Activated T-cell treated with anti-CD3 and anti-CD28 coated beads for 24 hours (primary cell): ENCODE results near the gene MVB12B.
"Not testable (repeated sequence)": the region's sequence is repeated elsewhere in the genome, so short reads cannot be mapped to it uniquely, and the experiment has no call there.

Experiments used
- DNase-seq: peaks from one replicate; pipeline ENCODE4 v3.0.0-alpha.2; 2020; ENCODE audit warnings: low read depth

Gene MVB12B

DNA sequence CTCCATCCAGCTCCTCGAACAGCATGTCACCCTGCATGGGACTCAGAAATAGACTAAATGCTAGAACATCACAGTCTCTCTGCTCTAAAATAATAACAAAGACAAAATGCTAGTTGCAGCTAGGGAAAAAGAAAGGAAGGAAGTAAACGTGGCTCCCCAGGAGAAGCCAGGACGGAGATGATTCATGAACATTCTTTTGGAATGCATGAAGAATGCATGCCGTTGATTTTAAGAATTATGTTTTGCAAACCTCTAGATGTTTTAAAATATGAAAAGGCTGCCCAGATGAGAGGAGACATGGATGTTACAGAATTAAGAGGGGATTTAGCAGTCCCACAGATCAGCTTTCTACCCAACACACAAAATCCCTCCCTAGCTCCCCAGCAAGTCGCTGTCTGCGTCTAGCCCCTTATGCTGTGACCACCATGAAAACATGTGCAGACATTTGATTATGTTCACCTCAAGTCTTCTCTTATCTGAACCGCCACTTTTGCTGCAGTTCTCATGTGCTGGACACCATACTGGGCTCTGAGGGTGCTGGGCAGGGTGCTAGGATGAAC, 147.7 kb downstream of the MVB12B start:
- no peak for DNase-seq

GRCh38 chr9:126474786-126475485, 148.3 kb downstream of the MVB12B start:
- DNase-seq, result no peak

DNA sequence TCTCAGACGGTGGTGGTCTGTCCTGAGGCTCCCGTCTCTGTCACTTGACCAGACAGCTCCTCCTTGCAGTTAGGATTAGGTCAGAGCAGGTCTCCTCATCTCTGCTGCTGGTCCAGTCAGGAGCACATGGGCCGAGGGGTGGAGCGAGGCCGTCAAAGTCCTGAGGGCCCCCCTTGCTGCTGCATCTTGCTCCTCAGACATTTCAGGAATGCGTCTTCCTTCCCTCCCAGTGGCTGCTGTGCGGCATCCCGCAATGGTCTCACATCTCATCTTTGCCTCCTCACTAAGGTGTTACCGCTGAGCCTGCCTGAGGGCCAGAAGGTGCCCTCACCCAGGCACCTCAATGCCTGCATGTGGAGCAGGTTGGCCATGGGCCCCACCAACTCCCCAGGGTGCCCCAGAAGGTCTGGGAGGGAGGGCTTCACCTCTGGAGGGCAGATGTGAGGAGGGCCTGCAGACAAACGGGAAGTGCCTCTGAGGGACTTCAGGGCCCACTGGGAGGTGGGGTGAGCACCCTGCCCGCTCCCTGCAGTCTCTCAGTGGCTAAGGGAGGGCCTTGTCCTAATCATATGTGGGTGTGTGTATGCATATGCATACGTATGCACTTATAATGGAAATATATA, 149.4 kb downstream of the MVB12B start:
- DNase-seq, result no peak

DNA sequence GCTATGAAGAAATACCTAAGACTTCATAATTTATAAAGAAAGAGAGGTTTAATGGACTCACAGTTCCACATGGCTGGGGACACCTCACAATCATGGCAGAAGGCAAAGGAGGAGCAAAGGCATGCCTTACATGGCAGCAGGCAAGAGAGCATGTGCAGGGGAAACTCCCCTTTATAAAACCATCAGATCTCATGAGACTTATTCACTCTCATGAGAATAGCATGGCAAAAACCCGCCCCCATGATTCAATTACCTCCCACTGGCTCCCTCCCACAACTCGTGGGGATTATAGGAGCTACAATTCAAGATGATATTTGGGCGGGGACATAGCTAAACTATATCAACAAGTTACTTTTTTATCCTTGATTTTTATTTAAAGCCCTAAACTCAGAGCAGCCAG, 150.8 kb downstream of the MVB12B start:
- DNase-seq, result not testable (repeated sequence)

DNA sequence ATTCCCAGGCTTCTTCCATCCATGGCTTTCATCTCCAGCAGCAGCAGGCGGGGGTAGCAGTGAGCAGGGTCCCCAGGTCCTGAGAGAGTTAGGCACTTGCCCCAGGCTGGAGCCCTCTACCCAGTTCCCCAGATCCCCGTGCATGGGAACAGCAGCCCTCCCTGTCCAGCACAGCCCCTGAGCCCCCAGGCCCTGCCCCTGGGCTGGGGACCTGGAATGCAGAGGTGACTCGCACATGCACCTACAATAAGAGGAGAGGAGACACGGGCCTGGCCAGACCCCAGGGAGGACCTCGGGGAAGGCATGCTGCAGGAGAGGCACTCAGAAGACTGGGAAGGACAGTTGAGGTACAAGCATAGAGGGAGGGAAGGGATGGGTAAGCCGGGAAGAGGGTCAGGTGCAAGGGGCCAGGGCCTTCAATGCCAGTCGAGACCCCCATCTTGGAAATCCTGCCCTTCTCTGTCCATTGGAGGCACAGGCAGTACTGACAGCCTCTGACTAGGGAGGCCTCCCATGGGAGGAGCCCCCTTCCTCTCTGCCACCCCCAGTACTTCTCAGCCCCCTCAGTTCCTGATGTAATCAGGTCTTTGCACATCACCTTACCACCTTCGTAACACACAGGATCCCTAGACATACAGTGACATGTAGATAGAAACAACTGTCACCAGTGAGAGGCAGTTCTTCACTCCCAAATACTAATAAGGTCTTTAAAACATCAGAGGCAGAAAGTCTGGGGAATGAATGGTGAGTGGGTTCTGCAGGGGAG, 151.8 kb downstream of the MVB12B start:
- DNase-seq, result no peak

DNA sequence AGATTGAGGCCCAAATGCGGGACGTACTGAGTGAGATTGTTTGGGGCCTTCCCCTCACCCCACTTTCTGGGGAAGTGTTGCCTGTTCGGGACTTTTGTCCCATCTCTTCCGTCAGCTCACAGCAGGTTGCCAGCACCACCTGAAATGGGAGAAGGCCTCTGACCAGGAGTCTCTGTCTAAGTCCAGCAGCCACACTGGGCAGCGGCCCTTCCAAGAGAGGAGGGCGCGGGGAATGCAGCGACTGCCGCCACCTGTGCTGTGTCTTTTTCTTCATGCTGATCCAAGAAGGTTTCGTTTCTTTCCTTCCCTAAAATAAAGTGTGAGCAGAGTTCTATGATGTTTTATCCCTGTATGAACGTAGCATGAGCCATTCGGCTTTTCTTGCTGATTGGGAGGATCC, 152.9 kb downstream of the MVB12B start:
- DNase-seq, result no peak

DNA sequence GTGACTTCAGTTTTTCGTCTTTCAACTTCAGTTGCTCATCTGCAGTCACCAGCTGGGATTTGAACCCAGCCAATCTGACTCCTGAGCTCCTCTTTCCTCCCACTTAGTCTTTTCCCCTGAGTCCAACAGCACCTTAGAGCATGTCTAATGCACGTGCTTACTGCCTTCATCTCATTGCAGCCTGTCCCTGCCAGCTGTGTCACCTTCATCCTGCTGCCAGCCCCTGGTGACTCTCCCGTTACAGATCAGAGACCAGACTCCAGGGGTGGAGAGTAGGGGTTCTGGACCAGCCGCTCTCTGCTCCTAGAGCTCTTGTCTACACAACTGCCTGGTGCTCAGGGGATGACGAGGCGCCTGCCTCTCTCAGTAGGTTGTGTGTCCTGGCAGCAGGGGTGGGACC, 154.2 kb downstream of the MVB12B start:
- DNase-seq, result no peak

GRCh38 chr9:126481862-126482261, 155.2 kb downstream of the MVB12B start:
- DNase-seq, result no peak

- no peak for DNase-seq
These were observed 155.9 kb downstream of the MVB12B start for GRCh38 chr9:126482361-126483044.

- no peak for DNase-seq
These were observed 156.9 kb downstream of the MVB12B start for GRCh38 chr9:126483468-126484073.

DNA sequence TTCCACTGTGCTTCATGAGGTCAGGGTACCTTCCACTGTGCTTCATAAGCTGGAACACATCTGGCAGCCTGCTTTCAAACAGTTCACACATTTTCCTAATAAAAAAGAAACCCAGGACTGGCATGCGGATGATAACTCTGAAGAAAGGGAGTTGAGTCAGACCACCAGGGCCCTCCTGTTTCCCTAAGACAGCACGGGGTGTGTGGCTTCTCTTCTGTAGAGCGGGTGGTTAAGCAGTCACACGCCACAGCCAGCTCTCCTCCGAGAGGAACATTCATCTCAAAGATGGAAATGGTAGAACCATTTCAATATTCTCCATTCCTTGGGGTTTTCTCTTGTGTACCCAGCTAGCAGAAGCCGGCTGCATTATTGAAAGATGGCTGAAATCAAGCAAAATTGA, 159.0 kb downstream of the MVB12B start:
- DNase-seq, result no peak

DNA sequence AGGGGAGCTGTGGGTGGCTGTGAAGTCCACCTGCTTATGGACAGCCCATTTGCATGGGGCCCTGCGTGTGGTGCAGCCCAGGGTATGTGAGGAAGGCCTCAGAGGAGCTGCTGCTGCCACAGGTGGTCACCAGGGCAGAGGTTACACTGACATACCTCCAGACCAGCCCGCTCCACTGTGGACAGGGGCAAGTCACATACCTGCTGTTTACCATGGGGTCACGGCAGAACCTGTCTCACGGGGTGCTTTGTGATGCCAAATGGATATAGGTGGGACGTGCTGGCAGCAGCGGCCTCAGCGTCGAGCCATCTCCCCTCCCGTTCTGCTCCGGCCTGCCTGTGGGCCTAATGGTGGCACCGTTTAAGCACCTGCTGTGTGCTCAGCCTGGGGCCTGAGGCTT, 159.6 kb downstream of the MVB12B start:
- no peak for DNase-seq

- DNase-seq, result no peak
These were observed 161.2 kb downstream of the MVB12B start for GRCh38 chr9:126487856-126488255.

GRCh38 chr9:126488310-126488709, 161.7 kb downstream of the MVB12B start:
- no peak for DNase-seq

- DNase-seq, result no peak
These were observed 162.3 kb downstream of the MVB12B start for GRCh38 chr9:126488881-126489404.

DNA sequence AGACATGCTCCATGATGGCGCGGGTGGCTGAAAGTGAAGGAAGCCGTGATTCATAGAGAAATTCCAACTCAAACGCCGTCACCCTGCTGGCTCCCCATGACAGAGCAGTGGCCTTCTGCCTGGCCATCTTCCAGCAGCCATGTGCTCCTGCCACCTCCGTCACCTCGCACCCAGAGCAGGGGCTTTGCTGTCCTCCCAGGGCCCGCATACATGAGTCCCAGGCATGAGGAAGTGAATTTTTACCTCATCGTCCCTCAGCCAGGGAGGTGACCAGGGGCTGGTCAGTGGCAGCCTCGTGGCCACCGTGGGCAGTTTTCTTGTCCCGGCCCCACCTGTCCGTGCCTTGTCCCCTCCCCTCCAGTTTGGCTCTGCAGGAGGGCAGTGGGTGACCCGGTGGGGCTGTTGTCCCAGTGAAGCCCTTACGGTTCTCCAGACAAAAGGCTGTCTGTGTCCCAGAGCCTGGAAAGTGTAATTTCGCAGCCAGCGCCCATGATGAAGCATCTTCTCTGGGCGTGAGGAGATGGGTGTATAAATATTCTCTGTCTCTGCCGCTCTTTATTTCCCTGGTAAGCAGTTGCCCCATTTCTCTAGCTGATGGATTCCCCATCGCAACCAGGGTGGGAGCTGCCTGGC, 163.1 kb downstream of the MVB12B start:
- no peak for DNase-seq

DNA sequence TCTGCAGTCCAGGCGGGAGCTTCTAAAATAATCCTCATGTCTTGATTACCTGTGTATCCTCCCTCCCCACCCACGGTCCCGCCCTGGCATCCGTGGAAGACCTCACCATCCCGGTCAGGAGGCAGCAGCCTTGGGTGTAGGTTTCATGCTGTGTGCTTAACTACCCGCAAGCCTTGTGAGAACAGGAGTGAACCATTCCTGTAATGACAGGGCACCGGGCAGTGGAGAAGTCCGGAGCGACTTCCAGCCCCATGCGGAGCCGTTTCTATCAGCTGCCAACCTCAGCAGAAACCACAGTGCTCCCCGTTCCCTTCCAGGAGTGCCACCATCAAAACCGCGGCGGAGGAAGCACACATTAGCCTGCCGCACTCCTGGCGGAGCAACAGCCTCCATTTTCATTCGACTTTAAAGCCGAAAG, 163.6 kb downstream of the MVB12B start:
- no peak for DNase-seq

DNA sequence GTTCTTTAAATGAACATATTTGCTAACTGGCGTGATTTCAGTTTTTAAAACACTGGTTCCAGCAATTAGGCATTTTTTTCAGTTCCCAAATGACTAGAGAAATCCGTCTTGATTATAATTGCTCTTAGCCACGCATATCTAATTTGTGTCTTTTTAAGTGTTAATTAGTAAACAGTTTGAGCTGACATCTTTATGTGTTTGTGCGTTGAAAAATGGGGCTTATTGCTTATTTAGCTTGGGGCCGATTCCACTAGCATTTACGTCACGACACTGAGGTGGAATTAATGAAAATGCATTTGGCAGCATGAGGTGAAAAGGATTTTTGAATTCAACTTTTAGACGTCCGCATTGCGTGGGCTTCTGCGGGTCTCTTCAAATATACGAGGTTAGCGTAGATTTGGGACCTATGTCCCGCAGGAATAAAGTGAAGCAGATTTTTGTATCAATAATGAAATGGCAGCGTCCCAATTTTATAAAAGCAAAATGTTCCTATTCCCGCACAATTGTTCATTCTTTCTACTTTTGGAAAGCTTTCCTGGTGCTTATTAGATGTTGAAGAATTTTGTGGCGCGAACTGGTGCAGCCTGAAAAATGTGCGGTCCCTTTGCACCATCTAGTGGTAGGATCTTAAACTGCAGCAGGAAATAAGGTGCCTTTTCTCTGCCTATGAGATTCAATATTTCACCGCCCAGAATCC, 164.4 kb downstream of the MVB12B start:
- peak; percentile 51 for DNase-seq

DNA sequence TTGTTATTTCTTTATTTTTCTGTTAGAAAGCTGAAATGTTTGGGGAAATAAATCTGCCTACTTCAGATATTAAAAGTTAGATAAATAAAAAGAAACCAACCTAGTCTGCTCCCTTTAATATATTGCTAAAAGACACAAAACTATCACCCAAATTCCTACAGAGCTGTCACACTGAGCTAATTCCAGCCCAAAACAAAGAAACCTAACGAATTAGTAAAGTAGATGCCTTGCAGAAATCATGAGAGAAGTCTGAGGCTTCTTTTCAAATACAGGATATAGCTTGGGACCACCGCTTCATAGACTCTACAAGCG, 164.9 kb downstream of the MVB12B start:
- no peak for DNase-seq

- DNase-seq, result no peak
These were observed 165.3 kb downstream of the MVB12B start for GRCh38 chr9:126491949-126492348.

GRCh38 chr9:126494264-126494663, 167.6 kb downstream of the MVB12B start:
- DNase-seq, result no peak
